Endothelial cell of umbilical vein (primary cell): ENCODE results near the gene TWF2. TPM values are rescaled to one million over a fixed set of nuclear protein-coding genes. Genes with fewer than 3 reads are reported as not detected.
A peak's percentile ranks its signal among the peaks of the same experiment; 100 is the strongest.

Experiments used
- BruUV-seq: library from RNA; stranded (reverse); fragments of 400-500 nt; replicated peaks from 2 replicates; lab custom pipeline; 2021; lab: Mats Ljungman, UMichigan
- CTCF ChIA-PET: fragments of 300-600, 350-600 bp; sonication (Branson Sonifier 250); formaldehyde crosslinking; loops from one replicate; lab custom pipeline; 2021; ENCODE audit warnings: antibody characterized with exemption, inconsistent platforms; lab: Charles Lee
- POLR2A ChIA-PET: fragments of 300-600, 350-600 bp; sonication (Branson Sonifier 250); formaldehyde crosslinking; loops from one replicate; lab custom pipeline; 2021; ENCODE audit warnings: antibody characterized with exemption, inconsistent platforms; lab: Charles Lee
- DNase-seq: peaks from one replicate; pipeline ENCODE4 v3.0.0-alpha.2; 2011; ENCODE audit warnings: low read depth, low spot score
- FAIRE-seq: peaks from 2 replicates; lab custom pipeline; 2011; peaks lifted over from hg19 to GRCh38; lab: Jason Lieb, UNC
- H2AFZ ChIP-seq: 2 replicates; pipeline ENCODE4 v1.6.0; 2012; ENCODE audit warnings: low read depth, low read length, control low read depth, inconsistent platforms
- H3K27ac ChIP-seq: 2 replicates; pipeline ENCODE4 v1.5.1; 2011; ENCODE audit warnings: low read depth, mild to moderate bottlenecking, control low read depth, low read length, moderate library complexity; ENCODE audit not compliant: insufficient read depth
- H3K27me3 ChIP-seq, 2 experiments: 2 replicates each; pipeline versions ENCODE4 v1.6.0 to v1.6.1; 2011; ENCODE audit warnings: low read length in 2 of 2, mixed read lengths in 1 of 2; ENCODE audit not compliant: control insufficient read depth in 2 of 2, insufficient read depth in 2 of 2
- H3K36me3 ChIP-seq, 2 experiments: 2 replicates in 1 of 2; 3 replicates in 1 of 2; pipeline ENCODE4 v1.5.1; 2011; ENCODE audit warnings: low read length in 2 of 2, mild to moderate bottlenecking in 1 of 2, moderate library complexity in 1 of 2; ENCODE audit not compliant: control insufficient read depth in 2 of 2, insufficient read depth in 2 of 2; ENCODE audit errors: extremely low read depth in 1 of 2
- H3K4me1 ChIP-seq: 3 replicates; pipeline ENCODE4 v1.5.1; 2011; ENCODE audit warnings: mild to moderate bottlenecking, low read length; ENCODE audit not compliant: control insufficient read depth, insufficient read depth; ENCODE audit errors: extremely low read depth
- H3K4me2 ChIP-seq: 2 replicates; pipeline ENCODE4 v1.6.1; 2011; ENCODE audit warnings: low read length, control low read depth, mixed read lengths; ENCODE audit not compliant: insufficient read depth
- H3K4me3 ChIP-seq, 3 experiments: fragments of 200-600 bp in 1 of 3; sonication (generic), shearing (Covaris generic) in 1 of 3; replicated peaks in 1 of 3; 2 replicates each; pipeline ENCODE4 v1.5.1; 2011 to 2016; ENCODE audit warnings: control low read depth in 3 of 3, low read length in 3 of 3, mild to moderate bottlenecking in 2 of 3, inconsistent platforms in 1 of 3, low read depth in 1 of 3, moderate library complexity in 1 of 3; ENCODE audit not compliant: insufficient read depth in 1 of 3
- H3K79me2 ChIP-seq: 2 replicates; pipeline ENCODE4 v1.6.0; 2012; ENCODE audit warnings: low read length, inconsistent platforms; ENCODE audit not compliant: control insufficient read depth, insufficient read depth
- H3K9ac ChIP-seq: replicated peaks from 2 replicates; pipeline ENCODE3; 2011; ENCODE audit warnings: low read length, control low read depth; ENCODE audit not compliant: insufficient read depth; ENCODE audit errors: extremely low read depth
- H3K9me1 ChIP-seq: replicated peaks from 3 replicates; pipeline ENCODE4 v1.6.0; 2011; ENCODE audit warnings: mild to moderate bottlenecking, low read length; ENCODE audit not compliant: control insufficient read depth, insufficient read depth; ENCODE audit errors: extremely low read depth
- H3K9me3 ChIP-seq: replicated peaks from 2 replicates; pipeline ENCODE4 v1.5.1; 2012; ENCODE audit warnings: low read length, inconsistent platforms; ENCODE audit not compliant: control insufficient read depth, insufficient read depth
- H4K20me1 ChIP-seq: replicated peaks from 2 replicates; pipeline ENCODE3; 2011; ENCODE audit warnings: mild to moderate bottlenecking, low read length; ENCODE audit not compliant: control insufficient read depth, insufficient read depth; ENCODE audit errors: extremely low read depth
- CTCF ChIP-seq, 2 donors: IDR thresholded peaks; 1 replicate in 1 of 2; 2 replicates in 1 of 2; pipeline ENCODE4 v1.5.1; 2011; ENCODE audit warnings: low read length in 2 of 2, mild to moderate bottlenecking in 2 of 2, moderate library complexity in 2 of 2, control low read depth in 1 of 2, inconsistent platforms in 1 of 2, low read depth in 1 of 2; ENCODE audit not compliant: insufficient read depth in 1 of 2; ENCODE audit errors: extremely low read depth in 1 of 2
- FOS ChIP-seq: IDR thresholded peaks from 2 replicates; pipeline ENCODE4 v1.6.1; 2011; ENCODE audit warnings: mild to moderate bottlenecking, low read length, moderate library complexity, borderline replicate concordance; ENCODE audit not compliant: insufficient read depth
- JUN ChIP-seq: IDR thresholded peaks from 2 replicates; pipeline ENCODE4 v1.6.1; 2011; ENCODE audit warnings: borderline replicate concordance, low read depth; ENCODE audit not compliant: insufficient read length, insufficient read depth
- MAX ChIP-seq: IDR thresholded peaks from 2 replicates; pipeline ENCODE4 v1.6.1; 2011; ENCODE audit not compliant: insufficient read depth, insufficient read length
- POLR2A ChIP-seq: IDR thresholded peaks from 2 replicates; pipeline ENCODE4 v1.6.1; 2012; ENCODE audit warnings: low read depth, mild to moderate bottlenecking, control low read depth, low read length
- POLR2AphosphoS5 ChIP-seq: IDR thresholded peaks from 2 replicates; pipeline ENCODE4 v1.6.1; 2012; ENCODE audit warnings: low read depth, mild to moderate bottlenecking, control low read depth, low read length, moderate library complexity; ENCODE audit not compliant: insufficient read depth
- dilution Hi-C: fragments of 300-500 bp; cut with MboI; formaldehyde crosslinking; loops from one replicate; pipeline ENCODE4 v1.15.0; 2019; ENCODE audit warnings: low sequenced_read_pairs; ENCODE audit not compliant: extremely low pct_ligation_motif_present
- intact Hi-C: fragments of 100-400 bp; cut with micrococcal nuclease; formaldehyde crosslinking; loops from one replicate; pipeline ENCODE4 v1.10.0; 2022
- microRNA counts: library from miRNA; unstranded; fragments of <30 nt; microRNA quantifications from one replicate; lab custom pipeline; 2016
- microRNA-seq: library from miRNA; unstranded; fragments of <30 nt; microRNA quantifications from one replicate; pipeline ENCODE4 v1.2.0, GENCODE V29; 2021; ENCODE audit warnings: borderline number of aligned reads, borderline replicate concordance
- polyA plus RNA-seq, 4 experiments: library from polyadenylated mRNA; depleted of rRNA in 3 of 4; stranded (reverse) in 3 of 4; unstranded in 1 of 4; fragments of >200 nt; gene quantifications; 2 replicates each; pipeline versions ENCODE4 v1.2.1 to v1.2.3, GENCODE V29; 2011 to 2012; ENCODE audit warnings: missing spikeins in 1 of 4
- small RNA-seq: library from RNA; depleted of rRNA; stranded (forward); fragments of <200 nt; gene quantifications from one replicate; pipeline ENCODE3, GENCODE V24; 2012; ENCODE audit warnings: low replicate concordance, low read depth; ENCODE audit not compliant: insufficient read depth, insufficient read length
- total RNA-seq: library from RNA; stranded (reverse); gene quantifications from 2 replicates; pipeline ENCODE4 v1.2.3, GENCODE V29; 2021

The TWF2 gene
- total and polyA plus RNA-seq, 2 donors (not counting 3 experiments of a cell fraction or from before 2014, with no cell fraction given), result 82.9 to 134 TPM

GRCh38 chr3:52182196-52182595 is 56.8 kb downstream of the TWF2 start:
- no peak for FAIRE-seq
- dilution Hi-C loops, result no loop called here
- no TSS peak for BruUV-seq

GRCh38 chr3:52181543-52181942 is 57.4 kb downstream of the TWF2 start:
- POLR2A ChIA-PET, result no interaction called here
- no peak for FAIRE-seq

More at GRCh38 chr3:52182196-52182595, 56.8 kb downstream of the TWF2 start:
- ChIA-PET CTCF (interaction anchor here (2.2 kb wide), 1 partner anchor 15 kb away, joined by 5 read pairs; no protein-coding TSS in a partner anchor), POLR2A (no interaction called here)
- H3K9ac ChIP-seq, result no peak overlapping the region
- no peaks in the 10 kb centered on the region for H3K36me3 ChIP-seq
- no peak overlapping the region for H3K27ac ChIP-seq
- no peak overlapping the region for H3K4me2 ChIP-seq
- H3K27me3 ChIP-seq, result peaks cover 0 to 4% of the 10 kb centered on the region in 2 experiments
- H4K20me1 ChIP-seq, result no peaks in the 10 kb centered on the region
- no peak overlapping the region for H2AFZ ChIP-seq
- no peak for DNase-seq
- H3K9me1 ChIP-seq, result no peaks in the 10 kb centered on the region
- intact Hi-C loops, result no loop called here
- H3K4me3 ChIP-seq, result no peak overlapping the region
- H3K9me3 ChIP-seq, result no peaks in the 10 kb centered on the region
- no peaks in the 10 kb centered on the region for H3K4me1 ChIP-seq
- TF ChIP-seq POLR2A, result no peak
- no peak for TF ChIP-seq FOS
- no peak for TF ChIP-seq POLR2AphosphoS5
- no peaks in the 10 kb centered on the region for H3K79me2 ChIP-seq

More at GRCh38 chr3:52181543-52181942, 57.4 kb downstream of the TWF2 start:
- intact Hi-C loops, result no loop called here
- TF ChIP-seq CTCF (IDR thresholded peaks at IDR 0.05; ENCODE audit: extremely low read depth in 1 of 2, insufficient read depth in 1 of 2, low read depth in 1 of 2, low read length in 2 of 2) (no peak), MAX (no peak), JUN (no peak)
- no peak overlapping the region for H3K27ac ChIP-seq
- no peaks in the 10 kb centered on the region for H3K79me2 ChIP-seq
- no peaks in the 10 kb centered on the region for H3K36me3 ChIP-seq
- no peak overlapping the region for H2AFZ ChIP-seq
- DNase-seq, result no peak
- no peak overlapping the region for H3K4me3 ChIP-seq
- dilution Hi-C loops, result no loop called here
- peaks cover 0 to 4% of the 10 kb centered on the region in 2 experiments for H3K27me3 ChIP-seq
- H3K9me1 ChIP-seq, result no peaks in the 10 kb centered on the region
- H3K4me1 ChIP-seq, result no peaks in the 10 kb centered on the region
- BruUV-seq, result no TSS peak
- no peaks in the 10 kb centered on the region for H3K9me3 ChIP-seq
- CTCF ChIA-PET, result interaction anchor here (1.1 to 2.2 kb wide), 2 partner anchors 15 to 178 kb away, joined by 3 to 5 read pairs; no protein-coding TSS in a partner anchor
- no peak overlapping the region for H3K9ac ChIP-seq
- H4K20me1 ChIP-seq, result no peaks in the 10 kb centered on the region
- no peak overlapping the region for H3K4me2 ChIP-seq

MicroRNAs encoded within 50 kb of the gene (microRNA counts, 767-probe panel; counts per million panel counts)
- 19,402 counts per million, percentile 99 among the panel's probes with 10 or more counts for microRNA hsa-let-7g-5p (lab: Ali Mortazavi, UCI)

Small RNAs within 50 kb of the gene (microRNA-seq; reads per million reads assigned to microRNA genes)
- gene MIRLET7G, result 33,009 reads per million, percentile 99 among the genes with 10 or more reads in this experiment

Small RNAs within 50 kb of the gene (small RNA-seq; reads per million reads assigned to genes)
- 3,723 reads per million, percentile 100 among the genes with 10 or more reads in this experiment for gene MIRLET7G

Other genes with a start within 250 kb of the TWF2 start
- 1,127 and 1,236 TPM in 2 replicates for gene RPL29, start 243.3 kb downstream of the TWF2 start, total RNA-seq
- gene RPL29, start 243.3 kb downstream of the TWF2 start, polyA plus RNA-seq, result 2,177 and 2,233 TPM in 2 replicates
- 29.2 and 30.5 TPM in 2 replicates for gene DUSP7, start 182.6 kb downstream of the TWF2 start, total RNA-seq
- gene DUSP7, start 182.6 kb downstream of the TWF2 start, polyA plus RNA-seq, result 37.7 and 38.7 TPM in 2 replicates
- gene POC1A, start 84.7 kb downstream of the TWF2 start, total RNA-seq, result 16.7 and 19.4 TPM in 2 replicates
- gene POC1A, start 84.7 kb downstream of the TWF2 start, polyA plus RNA-seq, result 14.8 and 14.9 TPM in 2 replicates
- gene ALAS1, start 41.0 kb downstream of the TWF2 start, total RNA-seq, result 45.1 and 48.1 TPM in 2 replicates
- gene ALAS1, start 41.0 kb downstream of the TWF2 start, polyA plus RNA-seq, result 72.1 and 76.5 TPM in 2 replicates
- 0.07 TPM in 1 of 2 replicates, not detected in the other for gene TLR9, start 13.5 kb downstream of the TWF2 start, total RNA-seq
- 0.11 TPM in 1 of 2 replicates, not detected in the other for gene TLR9, start 13.5 kb downstream of the TWF2 start, polyA plus RNA-seq
- gene PPM1M, start 6.6 kb upstream of the TWF2 start, total RNA-seq, result 13.0 and 13.7 TPM in 2 replicates
- 17.5 and 19.4 TPM in 2 replicates for gene PPM1M, start 6.6 kb upstream of the TWF2 start, polyA plus RNA-seq
- 71.3 and 71.8 TPM in 2 replicates for gene WDR82, start 39.5 kb upstream of the TWF2 start, total RNA-seq
- 30.7 and 39.9 TPM in 2 replicates for gene WDR82, start 39.5 kb upstream of the TWF2 start, polyA plus RNA-seq
- 20.9 and 24.1 TPM in 2 replicates for gene GLYCTK, start 48.7 kb upstream of the TWF2 start, total RNA-seq
- 35.4 and 43.6 TPM in 2 replicates for gene GLYCTK, start 48.7 kb upstream of the TWF2 start, polyA plus RNA-seq
- 5.0 and 5.8 TPM in 2 replicates for gene DNAH1, start 77.2 kb upstream of the TWF2 start, total RNA-seq
- gene DNAH1, start 77.2 kb upstream of the TWF2 start, polyA plus RNA-seq, result 6.0 and 7.4 TPM in 2 replicates
- gene BAP1, start 170.8 kb upstream of the TWF2 start, total RNA-seq, result 90.4 and 91.0 TPM in 2 replicates
- gene BAP1, start 170.8 kb upstream of the TWF2 start, polyA plus RNA-seq, result 82.5 and 89.6 TPM in 2 replicates
- 6.5 and 7.8 TPM in 2 replicates for gene PHF7, start 171.5 kb upstream of the TWF2 start, total RNA-seq
- gene PHF7, start 171.5 kb upstream of the TWF2 start, polyA plus RNA-seq, result 3.0 and 4.6 TPM in 2 replicates
- gene SEMA3G, start 205.9 kb upstream of the TWF2 start, total RNA-seq, result 22.6 and 24.6 TPM in 2 replicates
- gene SEMA3G, start 205.9 kb upstream of the TWF2 start, polyA plus RNA-seq, result 27.9 and 34.0 TPM in 2 replicates
- not detected in 2 replicates for gene TNNC1, start 214.9 kb upstream of the TWF2 start, total RNA-seq
- 0.12 TPM in 1 of 2 replicates, not detected in the other for gene TNNC1, start 214.9 kb upstream of the TWF2 start, polyA plus RNA-seq
- gene NISCH, start 216.4 kb upstream of the TWF2 start, total RNA-seq, result 153 and 156 TPM in 2 replicates
- gene NISCH, start 216.4 kb upstream of the TWF2 start, polyA plus RNA-seq, result 178 and 196 TPM in 2 replicates